HG03025 (cell line): ENCODE results near the gene ATP2B3.
"Not testable (repeated sequence)": the region's sequence is repeated elsewhere in the genome, so short reads cannot be mapped to it uniquely, and the experiment has no call there.

Experiments
- ATAC-seq: cut with Tn5 transposase; IDR thresholded peaks from one replicate; pipeline ENCODE4 v1.9.1; 2021; ENCODE audit warnings: mild to moderate bottlenecking, moderate library complexity; ENCODE audit not compliant: unreplicated experiment, low FRiP score

Gene ATP2B3

DNA sequence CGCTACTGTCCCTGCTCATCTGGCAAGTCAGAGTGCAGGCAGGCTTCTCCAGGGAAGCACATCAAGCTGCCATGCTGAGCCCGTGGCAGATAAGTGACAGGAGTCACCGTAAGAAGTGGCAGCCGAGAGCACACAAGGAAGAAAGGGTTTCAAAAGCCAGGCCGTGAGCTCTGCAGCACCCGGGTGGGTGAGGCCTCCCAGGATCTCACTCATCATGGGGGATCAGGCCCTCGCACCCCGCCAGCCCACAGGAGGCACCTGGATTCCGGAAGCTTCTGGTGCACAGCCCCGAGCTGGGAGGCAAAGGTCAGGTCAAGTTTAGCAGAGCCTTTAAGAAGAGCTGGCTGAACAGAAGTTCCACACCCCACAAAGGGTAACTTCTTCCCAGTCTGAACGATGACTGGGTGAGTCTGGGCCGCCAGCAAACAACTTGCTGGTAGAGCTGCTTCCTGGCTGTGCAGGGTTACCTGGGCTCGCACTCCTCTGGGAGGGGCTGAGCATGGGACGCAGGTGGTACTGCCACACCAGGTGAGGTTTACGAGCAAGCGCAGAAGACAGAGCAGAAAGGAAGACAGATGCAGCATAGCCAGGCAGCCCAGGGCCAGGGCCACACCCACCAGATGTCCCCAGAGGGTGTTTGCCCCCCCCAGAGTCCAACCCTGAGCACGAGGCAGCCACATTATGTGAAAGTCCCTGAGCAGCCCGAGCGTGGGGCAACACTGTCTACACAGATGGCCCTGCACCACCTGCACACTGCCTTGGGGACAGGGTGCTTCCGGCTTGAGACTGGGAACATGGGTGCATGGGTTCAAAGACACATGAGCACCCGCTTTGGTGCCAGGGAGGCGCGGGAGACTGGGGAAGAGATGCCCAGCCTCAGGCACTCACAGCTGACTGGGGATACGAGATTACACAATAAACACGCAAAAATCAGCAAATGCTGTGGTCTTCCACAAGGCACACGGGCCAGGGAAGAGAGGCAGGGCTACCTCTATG is 73.8 kb downstream of the ATP2B3 start:
- ATAC-seq, result no peak

DNA sequence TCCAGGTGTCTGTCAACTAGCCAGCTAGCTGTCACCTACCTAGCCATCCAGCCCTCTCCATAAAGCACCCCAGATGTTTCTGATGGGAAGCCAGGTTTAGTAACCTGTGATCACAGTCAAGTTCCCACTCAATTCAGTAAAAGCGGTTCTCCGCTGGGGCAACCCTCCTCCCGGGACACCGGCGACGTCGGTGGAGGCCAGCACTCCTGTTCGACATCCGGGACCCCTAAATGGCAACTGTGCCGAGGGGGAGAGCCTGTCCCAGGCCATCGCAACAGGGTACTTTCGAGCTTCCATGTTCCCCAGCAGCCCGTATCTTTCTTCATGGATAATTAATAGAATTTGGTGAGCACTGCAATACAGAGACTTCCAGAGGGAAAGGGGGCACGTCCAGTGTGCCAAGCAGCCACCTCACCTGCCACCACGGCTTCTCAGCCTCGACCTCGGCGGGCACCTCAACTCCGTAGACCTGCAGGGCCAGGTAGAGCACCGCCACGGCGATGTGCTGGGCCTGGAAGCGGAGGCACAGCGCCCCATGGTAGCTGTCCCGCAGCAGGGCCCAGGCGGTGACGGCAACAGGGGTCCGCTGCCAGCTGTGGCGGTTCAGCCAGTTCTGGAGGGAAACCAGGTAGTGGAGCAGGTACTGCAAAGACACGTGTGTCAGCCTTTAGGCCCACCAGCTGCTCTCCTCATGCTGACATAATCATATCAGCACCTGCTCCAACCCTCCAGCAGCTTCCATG is 74.8 kb downstream of the ATP2B3 start:
- no peak for ATAC-seq

DNA sequence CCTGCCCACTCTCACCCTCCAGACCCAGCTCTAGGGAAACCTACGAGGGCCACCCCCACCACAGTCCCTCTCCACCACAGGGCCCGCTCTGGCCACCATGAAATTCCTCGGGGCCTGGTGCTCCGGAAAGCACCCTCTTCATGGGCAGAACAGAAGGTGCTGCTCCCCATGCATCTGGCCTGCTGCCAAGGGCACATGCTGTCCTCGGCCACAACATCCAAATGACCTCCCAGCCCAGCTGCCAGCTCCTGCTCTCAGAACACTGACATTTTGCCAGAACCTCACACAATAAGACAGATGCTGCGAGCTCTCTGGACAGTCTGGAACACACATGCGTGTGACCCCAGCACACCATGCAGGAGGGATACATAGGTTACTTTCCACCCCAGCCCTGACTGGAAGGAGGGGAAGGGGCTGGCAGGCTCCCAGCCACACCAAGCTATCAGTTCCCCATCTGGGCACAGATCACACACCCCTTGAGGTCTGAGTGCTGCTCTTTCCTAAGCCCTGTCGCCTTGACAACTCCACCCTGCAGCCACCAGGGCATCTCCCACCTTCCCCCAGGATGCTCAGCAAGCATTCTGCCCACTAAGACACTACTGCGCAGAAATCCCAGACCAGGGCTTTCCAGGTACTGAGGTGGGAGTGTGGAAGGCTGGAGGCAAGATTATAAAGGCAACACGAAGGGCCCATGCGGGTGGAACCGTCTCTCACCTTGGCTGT is 75.7 kb downstream of the ATP2B3 start:
- ATAC-seq, result no peak

DNA sequence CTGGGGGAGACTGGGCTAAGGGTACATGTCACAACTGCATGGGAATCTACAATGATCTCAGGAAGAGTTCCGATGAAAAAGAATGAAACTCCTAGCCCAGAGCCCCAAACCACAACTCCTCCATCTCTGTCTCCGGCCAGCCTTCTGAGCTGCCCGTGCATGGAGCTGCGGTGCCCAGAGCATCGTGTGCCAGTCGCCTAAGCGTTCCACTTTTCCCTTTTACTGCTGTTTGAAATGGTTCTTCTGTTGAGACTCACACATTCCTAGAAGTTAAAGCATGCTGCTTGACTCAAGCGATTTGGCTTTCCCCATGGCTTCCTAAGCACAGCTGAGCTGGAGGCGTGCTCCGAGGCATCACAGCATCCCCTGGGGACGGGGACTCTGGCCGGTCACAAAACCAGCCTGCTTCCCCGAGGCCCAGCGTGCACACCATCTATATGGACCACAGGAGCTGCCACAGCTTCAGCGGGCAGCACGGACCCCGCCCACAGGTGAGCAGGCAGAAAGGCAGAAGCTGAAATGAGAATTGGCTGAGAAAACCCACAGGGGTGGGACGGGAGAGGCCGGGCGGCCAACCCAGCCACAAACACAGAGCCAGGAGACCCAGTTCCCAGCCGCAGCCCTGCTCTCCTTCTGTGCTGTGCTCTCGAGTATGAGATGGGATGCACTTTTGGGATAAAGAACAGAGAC is 76.5 kb downstream of the ATP2B3 start:
- ATAC-seq, result no peak

DNA sequence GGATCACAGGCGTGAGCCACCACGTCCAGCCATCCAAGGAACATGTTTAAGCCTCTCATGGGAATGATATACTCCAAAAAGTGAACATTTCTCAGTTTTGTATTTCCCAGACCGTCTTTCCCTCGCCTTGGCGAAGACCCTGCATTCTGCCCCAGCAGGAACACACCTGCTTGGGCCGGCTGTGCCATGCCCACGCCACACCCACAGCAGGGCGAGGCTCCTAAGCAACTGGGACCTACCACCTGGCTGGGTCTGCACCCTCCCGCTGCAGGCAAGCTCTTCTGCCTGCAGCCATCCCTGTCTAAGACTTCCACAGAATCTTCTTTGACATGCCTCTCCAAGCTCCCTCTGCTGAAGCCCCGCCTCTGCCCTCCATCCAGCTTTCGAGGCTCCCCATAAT is 77.9 kb downstream of the ATP2B3 start:
- ATAC-seq, result no peak

DNA sequence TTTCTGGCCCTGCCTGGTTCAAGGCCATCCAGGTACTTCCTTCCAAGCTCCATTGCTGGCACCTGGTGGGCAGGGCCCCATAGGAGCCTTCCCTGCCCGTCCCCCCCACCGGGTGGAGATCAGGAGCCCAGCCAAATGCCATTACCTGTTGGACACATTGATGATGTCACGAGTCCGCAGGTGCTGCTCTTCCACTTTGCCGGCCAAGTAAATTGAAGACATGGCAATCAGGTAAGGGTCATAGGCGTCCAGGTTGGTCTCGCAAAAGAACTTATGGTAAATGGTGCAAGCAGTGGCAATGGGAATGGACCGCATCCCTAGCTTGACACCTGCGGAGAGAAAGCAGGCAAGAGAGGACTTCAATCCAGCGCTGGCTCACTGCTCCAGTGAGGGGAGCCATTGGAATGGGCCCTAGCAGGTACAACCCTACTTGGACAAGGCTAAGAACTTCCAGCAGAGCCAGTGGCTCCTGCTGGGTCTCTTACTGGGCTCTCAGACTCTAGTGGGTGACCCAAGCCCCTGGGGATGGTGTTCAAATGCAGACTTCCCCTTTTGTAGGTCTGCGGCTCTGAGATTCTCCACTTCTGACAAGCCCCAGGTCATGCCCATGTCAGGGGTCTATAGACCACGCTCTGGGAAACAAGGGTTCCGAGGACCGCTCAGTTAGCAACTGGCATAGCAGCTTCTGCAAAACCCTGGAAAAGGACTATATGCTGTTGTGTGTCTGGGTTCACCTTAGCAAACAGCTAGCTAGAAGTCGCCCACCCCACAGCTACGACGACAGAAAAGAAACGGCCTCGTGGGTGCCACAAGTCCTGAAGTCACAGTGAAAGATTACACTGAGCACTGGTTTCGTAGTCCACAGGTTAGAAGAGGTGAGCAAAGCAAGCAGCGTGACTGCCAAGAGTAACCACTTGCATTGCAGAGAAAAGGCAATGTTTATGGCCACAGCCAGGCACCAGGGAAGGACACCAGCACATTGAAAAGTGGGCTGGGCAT is 78.7 kb downstream of the ATP2B3 start:
- ATAC-seq, result no peak

DNA sequence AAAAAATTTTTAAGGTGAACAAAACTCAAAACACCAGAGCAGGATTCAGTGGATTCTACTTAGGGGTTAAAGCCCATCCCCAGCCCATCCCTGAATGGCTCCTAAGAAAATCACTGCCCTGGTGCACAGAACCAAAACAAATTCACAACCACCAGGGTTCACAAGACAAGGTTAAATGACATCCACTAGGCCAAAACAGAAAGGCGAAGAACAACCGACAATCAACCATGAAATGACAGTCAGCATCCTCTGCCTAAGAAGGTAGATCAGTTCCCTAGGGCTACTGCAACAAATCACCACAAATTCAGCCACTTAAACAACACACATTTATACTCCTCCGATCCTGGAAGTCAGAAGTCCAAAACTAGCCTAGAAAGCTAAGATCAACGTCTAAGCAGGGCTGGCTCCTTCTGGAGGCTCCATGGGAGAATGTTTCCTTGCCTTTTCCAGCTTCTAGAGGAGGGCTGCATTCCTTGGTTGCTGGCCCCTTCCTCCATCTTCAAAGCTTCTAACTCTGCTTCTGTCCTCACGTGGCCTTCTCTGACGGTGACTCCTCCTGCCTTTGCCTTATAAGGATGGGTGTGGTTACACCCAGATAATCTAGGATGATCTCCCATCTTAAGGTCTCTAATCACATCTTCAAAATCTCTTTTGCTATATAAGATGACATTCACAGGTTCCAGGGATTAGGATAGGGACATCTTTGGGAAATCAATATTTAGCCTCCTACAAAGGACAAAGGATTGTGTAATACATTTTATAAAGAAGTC is 79.7 kb downstream of the ATP2B3 start:
- ATAC-seq, result no peak

DNA sequence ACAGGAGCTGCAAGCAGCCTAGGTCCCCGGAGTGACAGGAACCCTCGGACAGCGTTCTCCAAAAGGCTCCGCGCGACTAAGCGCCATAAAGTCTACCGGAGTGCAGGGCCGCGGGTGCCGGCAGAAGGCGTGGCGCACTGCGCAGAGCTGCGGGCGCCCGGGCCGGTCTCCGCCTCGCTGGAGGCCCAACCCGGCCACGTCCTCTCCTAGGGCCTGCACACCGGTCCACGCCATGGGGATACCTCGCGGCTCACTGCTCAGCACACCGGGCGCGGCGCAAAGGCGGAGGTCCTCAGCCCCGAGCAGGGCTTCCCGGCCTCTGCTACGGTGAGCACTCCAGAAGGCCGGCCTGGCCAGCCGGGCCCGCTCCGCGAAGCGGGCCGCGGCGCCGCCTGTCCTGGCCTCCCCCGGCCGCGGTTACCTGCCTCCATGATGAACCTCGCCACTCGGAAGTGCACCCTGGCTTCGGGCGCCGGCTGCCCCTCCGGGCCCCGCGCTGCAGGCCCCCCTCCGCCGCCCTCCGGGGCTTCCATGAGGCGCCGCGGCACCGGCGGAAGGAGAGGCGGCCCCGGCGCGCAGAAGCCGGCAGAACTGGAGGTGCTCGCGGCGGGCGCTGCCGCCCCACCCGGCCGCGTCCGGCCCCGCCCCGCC is 81.2 kb downstream of the ATP2B3 start, which contains the start of gene CCNQ:
Gene CCNQ (minus strand): TSS at position 599 of the 651 bp plus-strand sequence. CDS start 66 bp downstream, at position 533.
- peak; percentile 45 for ATAC-seq

DNA sequence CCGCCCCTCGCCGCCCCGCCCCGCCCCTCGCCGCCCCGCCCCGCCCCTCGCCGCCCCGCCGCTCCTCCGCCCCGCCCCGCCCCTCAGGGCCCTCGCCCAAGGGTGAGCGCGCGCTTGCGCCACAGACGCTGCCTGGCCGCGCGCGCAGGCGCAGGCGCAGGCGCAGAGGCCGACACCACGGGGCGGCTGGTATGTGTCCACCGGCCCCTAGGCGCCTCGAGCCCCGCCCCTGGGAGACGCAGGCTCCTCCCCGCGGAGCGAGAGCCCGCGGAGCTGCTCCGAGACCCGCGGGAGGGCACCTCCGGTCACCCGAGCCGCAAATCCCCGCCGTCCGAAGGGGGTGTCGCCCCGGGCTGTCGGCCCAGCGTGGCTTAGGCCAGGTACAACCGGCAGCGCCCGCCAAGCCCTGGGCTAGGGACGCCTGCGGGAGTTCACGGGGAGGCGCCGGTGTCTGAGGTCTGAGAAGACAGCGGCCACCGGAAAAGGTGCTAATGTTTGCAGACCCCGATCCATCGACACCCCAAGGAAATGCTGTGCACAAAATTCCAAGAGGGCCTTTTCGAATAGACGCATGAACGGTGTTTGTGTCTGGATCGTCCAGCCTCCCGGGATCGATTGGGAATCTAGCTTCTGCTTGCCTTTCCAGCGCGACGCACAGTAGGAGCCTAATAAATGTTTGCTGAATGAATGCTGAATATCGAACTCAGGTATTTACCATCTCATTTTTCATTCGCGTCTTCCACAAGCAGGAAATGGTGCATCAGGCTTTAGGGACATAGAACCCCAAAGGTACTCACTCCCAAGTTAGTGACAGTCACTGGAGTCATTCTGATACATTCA is 82.0 kb downstream of the ATP2B3 start:
- ATAC-seq, result peak; percentile 61

DNA sequence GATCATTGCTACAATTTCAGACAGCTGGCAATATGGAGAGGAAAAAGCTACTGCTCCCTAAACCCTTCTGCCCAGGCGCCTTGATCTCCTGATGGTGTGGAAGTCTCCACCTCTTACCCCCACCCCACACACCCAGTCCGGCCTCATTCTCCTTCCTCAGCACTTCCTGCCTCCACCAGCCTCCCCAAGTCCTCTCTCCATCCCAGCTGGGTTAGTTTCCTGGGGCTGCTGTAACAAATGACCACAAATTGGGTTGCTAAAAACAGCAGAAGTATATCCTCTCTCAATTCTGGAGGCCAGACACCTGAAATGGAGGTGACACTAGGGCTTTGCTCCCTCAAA is 82.6 kb downstream of the ATP2B3 start:
- ATAC-seq, result no peak

DNA sequence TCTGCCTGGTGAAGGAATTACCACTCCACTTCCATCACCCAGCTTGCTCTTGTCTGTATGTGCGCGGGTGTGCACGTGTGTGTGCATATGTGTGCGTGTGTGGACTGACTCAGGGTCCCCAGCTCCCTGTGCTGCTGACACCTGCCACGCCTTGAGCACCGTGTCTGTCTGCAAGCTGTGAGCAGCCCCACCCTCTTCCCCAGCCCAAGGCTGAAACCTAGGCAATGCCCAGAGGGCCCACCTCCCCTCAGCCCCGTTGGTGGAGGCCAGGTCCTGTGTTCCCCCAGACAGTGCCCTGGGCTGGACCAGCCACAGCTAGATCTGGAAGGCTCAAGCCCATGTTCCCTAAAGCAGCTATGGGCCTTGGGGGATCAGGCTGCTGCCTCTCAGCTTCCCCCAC is 83.5 kb downstream of the ATP2B3 start:
- ATAC-seq, result no peak

DNA sequence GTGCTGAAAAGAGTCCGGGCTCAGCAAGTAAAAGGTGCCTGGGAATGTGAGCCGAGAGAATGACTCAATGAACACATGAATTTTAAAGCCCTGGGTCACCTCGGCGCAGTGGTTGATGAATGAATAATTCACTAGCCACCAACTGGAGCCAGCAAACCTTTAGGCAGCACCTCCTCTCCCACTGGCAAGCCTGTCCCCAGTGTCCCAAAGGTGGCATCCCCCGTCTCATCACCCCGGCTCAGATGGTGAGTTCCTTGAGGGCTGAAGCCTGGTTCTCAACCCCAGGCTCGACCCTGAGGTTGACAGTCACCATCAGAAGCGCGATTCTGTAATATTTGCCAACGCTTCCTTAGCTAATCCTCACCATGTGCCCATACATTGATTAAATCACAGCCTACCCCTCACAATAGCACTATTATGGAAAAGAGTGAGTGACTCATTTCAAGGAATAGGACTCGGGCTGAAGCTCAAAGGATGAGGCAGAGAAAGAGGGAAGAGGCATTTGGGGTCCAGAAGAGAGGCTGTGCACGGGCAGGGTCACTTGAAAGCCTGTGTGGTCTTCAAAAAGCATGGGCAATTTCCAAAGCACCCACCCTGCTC is 84.2 kb downstream of the ATP2B3 start:
- ATAC-seq, result no peak

DNA sequence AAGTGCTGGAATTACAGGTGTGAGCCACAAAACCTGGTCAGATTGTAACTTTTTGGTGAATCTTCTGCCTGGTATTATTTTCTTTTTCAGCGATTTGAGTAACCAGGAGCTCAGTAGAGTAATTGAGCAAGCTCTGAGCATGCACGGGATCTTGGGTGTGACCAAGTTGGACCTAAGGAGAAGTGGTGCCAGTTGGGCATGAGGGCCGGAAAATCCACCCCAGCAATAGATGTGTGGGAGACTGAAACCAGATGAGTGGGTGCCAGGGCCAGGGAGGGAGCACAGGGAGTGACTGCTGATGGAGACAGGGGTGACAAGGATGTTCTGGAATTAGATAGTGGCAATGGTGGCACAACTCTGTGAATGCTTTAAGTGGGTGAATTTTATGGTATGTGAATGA is 85.2 kb downstream of the ATP2B3 start:
- ATAC-seq, result no peak

DNA sequence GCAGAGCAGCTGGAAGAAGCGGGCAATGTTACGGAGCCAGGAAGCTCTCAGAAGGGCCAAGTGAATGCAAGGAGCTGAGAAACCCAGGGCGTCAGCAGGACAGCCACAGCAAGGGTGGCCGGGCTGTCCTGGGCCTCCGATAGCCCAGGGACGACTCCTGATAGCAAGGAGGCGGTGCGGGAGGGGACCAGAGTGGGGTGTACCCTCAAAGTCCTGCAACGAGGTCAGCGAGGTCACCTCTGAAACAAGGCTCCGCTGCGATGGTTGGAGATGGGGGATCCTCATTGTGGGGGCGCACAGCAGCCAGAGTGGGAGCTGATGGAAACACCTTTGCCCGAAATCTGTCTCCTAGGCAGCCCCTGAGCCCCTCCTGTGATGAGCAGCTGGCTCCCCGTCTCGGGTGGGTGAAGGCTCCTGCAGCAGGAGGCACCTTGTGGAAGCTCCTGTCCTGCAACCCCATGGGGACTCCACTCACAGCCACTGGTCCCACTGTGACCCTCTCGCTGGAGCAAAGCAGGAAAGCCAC is 85.8 kb downstream of the ATP2B3 start:
- ATAC-seq, result no peak

DNA sequence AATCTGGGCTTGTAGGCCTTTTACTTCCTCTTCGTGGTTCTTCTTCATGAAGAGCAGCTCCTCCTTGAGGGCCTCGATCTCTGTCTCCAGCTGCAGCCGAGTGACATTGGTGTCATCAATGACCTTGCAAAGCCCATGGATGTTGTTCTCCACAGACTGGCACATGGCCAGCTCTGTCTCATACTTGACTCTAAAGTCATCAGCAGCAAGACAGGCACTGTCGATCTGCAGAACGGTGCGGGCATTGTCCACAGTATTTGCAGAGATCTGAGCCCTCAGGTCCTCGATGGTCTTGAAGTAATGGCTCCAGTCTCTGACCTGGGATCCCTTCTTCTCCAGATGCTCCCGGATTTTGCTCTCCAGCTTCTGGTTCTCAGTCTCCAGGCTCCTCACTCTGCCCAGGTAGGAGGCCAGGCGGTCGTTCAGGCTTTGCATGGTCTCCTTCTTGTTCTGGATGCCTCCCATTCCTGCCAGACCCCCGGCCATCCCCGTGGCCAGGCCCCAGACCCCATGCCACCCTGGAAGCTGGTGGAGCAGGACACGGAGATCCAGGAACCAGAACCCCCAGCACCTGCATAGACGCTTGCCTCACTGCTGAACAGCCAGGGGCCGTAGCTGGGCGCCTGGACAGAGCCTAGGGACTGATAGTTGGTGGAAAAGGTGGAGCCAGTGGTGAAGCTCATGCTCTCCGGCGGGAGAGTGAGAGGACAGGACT is 87.4 kb downstream of the ATP2B3 start:
- ATAC-seq, result not testable (repeated sequence)

DNA sequence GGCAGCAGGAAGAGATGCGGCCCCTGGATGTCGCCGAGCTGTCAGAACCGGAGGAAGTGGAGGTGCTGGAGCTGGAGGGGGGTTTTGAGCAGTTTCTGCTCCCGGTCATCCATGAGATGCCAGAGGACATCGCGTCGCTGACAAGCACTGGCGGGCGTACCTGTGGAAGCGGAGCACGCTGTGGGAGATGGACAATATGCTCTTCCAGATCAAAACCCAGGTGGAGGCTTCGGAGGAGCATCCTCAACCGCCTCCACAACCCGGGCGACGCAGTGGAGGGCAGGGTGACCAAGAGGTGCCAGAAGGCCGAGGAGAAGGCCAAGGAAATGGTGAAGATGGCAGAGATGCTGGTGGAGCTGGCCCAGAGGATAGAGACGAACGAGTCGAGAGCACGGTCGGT is 89.1 kb downstream of the ATP2B3 start:
- no peak for ATAC-seq
